HG02970 (cell line): ENCODE data around the gene BEND3.
"Not testable (repeated sequence)": the region's sequence is repeated elsewhere in the genome, so short reads cannot be mapped to it uniquely, and the experiment has no call there.

Experiments used
- ATAC-seq: cut with Tn5 transposase; IDR thresholded peaks from one replicate; pipeline ENCODE4 v1.9.1; 2021; ENCODE audit warnings: mild to moderate bottlenecking, moderate library complexity, moderate number of reproducible peaks; ENCODE audit not compliant: unreplicated experiment, low FRiP score

Gene BEND3

DNA sequence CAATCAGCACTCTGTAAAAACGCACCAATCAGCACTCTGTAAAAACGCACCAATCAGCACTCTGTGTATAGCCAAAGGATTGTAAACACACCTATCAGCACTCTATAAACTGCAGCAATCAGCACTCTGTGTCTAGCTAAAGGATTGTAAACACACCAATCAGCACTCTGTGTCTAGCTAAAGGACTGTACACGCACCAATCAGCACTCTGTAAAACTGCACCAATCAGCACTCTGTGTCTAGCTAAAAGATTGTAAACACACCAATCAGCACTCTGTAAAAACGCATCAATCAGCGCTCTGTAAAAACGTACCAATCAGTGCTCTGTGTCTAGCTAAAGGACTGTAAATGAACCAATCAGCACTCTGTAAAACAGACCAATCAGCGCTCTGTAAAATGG, 30.9 kb downstream of the BEND3 start:
- not testable (repeated sequence) for ATAC-seq

GRCh38 chr6:107083921-107084320, 31.4 kb downstream of the BEND3 start:
- no peak for ATAC-seq

DNA sequence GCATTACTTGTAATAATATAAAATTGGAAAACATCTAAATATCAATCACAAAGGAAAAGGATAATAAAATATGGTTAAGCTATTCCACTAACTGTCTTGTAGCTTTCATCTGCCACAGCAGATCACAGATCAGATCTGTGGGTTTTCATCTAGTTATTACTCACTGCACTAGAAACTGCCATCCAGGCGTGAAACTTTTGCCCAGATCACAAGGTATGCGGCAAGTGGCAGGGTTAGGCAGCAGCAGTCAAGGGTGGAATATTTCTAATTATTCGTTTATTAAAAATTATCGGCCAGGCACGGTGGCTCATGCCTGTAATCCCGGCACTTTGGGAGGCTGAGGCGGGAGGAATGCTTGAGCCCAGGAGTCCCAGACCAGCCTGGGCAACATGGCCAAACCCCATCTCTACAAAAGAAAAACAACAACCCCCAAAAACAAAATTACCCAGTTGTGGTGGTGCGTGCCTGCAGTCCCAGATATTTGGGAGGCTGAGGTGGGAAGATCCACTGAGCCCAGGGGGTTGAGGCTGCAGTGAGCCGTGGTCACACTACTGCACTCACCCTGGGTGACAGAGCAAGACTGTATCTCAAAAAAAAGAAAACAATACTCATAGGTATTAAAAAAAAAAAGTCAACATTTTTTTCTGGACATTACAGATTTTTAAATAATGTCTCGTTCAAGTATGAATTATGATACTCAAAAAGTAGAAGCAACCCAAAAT, 32.1 kb downstream of the BEND3 start:
- no peak for ATAC-seq

- no peak for ATAC-seq
Measured at GRCh38 chr6:107082045-107082444, 33.3 kb downstream of the BEND3 start.

DNA sequence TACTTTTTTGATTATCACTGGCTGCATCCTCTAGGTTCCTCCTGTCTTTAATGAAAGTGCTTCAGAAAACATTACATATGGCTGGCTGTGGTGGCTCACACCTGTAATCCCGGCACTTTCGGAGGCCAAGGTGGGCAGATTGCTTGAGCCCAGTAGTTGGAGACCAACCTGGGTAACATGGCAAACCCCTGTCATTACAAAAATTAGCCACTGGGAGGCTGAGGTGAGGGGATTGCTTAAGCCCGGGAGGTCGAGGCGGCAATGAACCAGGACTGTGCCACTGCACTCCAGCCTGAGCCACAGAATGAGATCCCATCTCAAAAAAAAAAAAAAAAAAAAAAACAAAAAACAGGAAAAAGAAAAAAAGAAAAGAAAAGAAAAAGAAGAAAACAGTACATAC, 35.3 kb downstream of the BEND3 start:
- no peak for ATAC-seq

DNA sequence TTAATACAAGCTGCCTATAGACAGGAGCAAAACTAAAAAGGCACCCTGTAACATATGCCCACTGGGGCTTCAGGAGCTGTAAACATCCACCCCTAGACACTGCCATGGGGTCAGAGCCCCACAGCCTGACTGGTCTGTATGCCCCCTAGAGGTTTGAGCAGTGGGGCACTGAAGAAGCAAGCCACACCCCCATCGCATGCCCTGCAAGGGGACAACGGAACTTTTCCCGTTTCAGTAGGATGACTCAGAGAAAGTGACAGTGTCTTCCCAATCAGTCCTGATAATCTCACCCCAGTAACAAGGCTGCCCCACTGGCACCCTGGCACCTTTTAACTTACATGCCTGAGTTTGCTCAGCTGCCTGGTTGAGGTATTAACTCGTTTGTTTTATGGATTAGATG, 35.9 kb downstream of the BEND3 start:
- ATAC-seq: no peak

- ATAC-seq: no peak
Measured at GRCh38 chr6:107077710-107078109, 37.6 kb downstream of the BEND3 start.

DNA sequence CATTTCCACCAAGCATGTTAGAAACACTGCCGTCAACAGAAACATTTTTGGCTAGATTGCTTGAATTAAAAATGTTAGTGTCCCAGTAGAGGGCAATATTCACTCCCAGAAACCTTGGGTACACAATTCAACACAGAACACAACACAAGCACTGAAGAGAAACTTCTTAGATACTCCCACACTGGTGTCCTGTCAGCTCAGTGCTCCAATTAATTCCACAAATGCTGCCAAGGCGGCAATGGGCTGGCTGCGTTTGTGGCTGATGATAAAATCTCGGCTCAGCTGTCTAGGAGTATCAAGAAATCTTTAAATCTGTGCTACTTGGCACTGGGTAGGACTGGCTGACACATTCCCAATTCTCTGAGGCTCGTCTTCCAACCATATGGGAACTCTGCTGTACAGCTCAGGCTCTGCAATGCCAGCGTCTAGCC, 39.3 kb downstream of the BEND3 start:
- no peak for ATAC-seq

DNA sequence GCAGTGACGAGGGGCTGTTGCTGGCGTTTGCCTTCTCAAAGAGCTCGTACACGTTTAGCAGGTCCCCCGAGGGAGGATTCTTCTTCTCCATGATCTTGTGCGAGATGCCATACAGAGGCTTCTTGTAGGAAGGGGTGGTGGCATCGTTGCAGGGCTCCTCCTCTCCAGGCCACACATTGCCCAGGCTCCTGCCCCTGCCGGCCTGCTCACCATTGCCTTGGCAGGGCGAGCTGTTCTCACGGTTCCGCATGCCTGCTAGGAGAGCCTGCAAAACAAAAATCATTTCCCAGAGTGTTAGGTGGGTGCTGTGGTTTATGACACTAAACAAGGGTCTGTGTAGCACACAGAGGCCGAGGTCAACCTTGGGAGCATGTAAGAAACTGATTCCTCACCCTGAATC, 44.6 kb downstream of the BEND3 start:
- no peak for ATAC-seq

- no peak for ATAC-seq
Measured at GRCh38 chr6:107069631-107070548, 45.4 kb downstream of the BEND3 start.

DNA sequence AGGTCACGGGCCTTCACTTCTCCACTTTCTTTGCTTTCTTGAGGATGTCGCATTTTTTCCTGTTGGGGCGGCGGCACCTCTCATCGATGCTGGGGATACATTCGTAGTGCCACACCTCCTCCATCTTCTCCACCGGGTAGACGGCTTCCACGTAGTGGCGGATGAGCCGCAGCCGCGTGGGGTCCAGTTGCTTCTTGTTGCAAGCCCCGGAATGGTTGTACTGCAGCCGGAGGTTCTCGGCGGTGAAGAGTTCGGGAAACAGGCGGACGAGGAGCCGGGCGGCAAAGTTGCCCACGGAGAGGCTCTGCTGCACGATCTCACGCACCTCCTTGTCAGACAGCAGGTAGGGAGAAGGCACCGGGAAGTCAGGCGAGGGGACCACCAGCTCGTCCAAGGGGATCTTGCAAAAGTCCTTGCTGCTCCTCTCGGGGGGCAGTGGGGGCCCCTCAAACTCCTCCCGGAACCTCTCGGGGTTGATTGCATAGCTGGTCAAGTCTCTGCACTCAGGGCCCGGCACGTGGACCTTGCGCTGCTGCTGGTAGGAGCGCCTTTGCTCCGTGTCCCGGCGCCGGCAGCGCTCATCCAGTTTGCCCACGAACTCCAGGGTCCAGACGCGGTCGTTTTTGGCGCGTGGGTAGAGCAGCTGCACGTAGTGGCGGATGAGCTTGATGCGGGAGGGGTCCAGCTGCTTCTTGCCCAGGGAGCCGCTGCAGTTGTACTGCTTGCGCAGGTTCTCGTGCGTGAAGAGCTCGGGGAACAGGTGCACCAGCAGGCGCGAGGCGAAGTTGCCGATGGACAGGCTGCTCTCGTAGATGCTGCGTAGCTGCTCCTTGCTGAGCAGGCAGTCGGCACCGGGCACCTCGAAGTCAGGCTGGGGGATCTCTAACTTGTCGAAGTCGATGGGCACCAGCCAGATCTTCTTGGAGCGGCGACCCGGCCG, 46.4 kb downstream of the BEND3 start:
- ATAC-seq: no peak

DNA sequence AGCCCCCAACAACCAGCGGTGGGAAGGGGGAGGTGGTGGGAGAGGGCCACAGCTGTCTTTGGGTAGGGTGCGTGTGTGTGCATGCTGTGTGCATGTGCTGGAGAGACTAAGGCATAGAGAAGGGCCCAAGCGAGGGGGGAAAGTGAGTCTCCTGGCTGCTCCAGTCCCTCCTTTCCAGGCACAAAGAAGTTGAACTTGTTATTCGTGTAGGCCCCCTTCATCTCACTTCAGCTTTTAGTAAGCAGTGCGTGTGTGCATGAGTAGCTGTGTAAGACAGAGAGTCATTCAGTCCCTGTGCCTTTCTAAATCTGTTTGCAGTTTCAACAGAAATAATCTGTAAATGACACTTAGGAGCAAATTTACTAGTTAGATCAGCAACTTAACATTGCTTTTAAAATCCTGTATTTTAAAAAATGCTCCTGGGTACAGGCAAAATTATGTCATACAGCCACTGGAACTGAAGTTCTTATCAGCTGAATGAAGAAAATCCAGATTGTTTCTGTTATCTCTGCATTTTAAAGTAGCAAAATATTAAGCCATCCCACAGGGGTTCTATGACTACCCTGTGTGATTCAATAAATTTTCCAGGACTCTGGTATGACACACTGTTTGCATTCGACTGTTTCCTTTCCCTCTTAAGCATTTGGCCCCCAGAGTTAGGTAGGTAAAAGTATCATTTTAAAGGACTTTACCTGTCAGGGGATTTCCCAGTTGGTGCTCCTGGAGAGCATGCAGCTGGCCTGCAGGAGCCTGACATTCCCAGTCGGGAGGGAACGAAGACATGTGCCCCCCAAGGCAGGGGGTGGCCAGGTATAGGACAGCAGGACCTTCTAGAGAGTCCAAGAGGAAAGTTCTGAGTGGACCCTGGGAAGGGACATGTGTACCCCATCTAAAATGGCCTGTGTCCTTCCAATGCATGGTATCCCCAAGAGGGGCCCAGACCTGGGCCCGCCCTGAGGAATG, 48.3 kb downstream of the BEND3 start:
- no peak for ATAC-seq

DNA sequence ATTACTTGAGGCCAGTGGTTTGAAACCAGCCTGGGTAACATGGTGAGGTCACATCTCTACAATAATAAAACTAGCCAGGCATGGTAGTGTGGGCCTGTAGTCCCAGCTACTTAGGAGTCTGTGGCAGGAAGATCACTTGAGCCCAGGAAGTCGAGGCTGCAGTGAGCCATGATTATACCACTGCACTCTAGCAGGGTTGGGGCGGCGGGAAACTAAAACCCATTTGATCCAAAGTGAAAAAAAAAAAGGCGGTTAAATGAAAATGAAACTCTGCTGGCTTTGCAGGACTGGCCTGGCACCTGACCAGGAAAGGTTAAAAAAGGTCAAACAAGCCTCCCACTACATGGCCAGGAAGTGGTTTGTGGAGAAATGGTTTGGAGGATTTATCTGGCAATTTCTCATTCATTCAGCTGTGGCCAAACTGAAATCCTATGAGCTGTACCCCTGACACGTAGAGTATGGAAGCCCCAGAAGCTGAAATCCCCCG, 50.7 kb downstream of the BEND3 start:
- no peak for ATAC-seq

GRCh38 chr6:107062691-107063090, 52.6 kb downstream of the BEND3 start:
- ATAC-seq: no peak

DNA sequence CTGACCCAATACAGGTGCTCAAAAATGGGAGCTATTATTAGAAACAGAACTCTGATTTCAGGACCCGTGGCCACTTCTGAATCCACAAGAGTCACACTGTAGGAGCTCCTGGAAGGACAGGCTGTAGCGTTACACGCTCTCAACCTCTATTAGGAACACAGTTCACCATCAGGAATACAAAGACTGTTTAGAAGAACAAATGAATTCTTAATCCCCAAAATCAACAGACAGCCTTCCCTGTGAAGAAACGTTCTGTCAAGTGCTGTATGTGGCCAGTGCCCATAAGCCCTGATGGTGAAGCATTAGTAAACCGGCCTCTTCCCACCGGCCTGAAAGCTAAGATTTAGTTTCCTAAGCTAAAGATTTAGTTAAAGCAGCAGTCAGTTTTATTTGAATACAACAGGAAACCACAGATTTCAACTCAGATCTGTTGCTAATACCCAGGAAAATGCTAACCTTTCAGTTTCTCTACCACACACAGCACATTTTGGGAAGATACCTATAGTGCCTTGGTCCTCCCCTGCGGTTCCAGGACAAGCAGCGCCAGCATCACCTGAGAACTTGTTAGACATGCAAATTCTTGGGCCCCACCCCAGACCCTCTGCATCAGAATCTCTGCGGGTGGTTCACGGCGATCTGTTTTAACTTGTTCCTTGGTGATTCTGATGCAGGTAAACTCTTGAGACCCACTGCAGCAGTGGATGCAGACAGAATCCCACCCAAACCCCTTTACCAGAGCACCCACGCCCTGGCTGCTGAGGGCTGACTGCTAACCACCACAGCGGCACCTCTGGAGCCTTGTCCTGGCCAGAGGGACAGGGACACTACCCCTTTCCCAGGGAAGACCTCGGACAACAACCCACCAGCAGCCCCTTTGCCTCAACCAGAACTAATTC, 53.9 kb downstream of the BEND3 start:
- ATAC-seq: no peak

- ATAC-seq: no peak
Measured at GRCh38 chr6:107060704-107061103, 54.6 kb downstream of the BEND3 start.

GRCh38 chr6:107059606-107060005, 55.7 kb downstream of the BEND3 start:
- ATAC-seq: no peak

DNA sequence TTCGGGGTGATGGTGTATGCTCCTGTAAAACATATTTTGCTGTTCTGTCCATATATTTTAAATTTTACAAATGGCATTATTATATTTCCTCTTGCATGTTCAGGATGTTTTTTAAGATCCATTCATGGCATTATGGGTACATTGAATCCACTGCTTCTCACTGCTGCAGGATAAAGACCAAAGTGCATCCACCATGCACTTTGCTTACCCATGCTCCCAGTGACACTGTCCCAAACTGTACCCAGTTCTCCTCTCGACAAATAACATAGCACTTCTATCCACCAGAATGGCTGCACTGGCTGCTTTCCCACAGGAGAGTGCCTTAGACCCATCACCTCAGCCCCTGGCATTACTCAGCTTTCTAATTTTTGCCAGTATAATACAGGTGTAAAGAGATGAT, 57.6 kb downstream of the BEND3 start:
- no peak for ATAC-seq
